ENCODE results near the gene RPGRIP1. TPM values are rescaled to one million over a fixed set of nuclear protein-coding genes. Genes with fewer than 3 reads are reported as not detected.
A peak's percentile ranks its signal among the peaks of the same experiment; 100 is the strongest.
"Not testable (repeated sequence)": the region's sequence is repeated elsewhere in the genome, so short reads cannot be mapped to it uniquely, and the experiment has no call there.

Gene RPGRIP1
- total RNA-seq, 3 donors from 2014 or later: 0.33 to 10.4 (median 0.48) TPM

DNA sequence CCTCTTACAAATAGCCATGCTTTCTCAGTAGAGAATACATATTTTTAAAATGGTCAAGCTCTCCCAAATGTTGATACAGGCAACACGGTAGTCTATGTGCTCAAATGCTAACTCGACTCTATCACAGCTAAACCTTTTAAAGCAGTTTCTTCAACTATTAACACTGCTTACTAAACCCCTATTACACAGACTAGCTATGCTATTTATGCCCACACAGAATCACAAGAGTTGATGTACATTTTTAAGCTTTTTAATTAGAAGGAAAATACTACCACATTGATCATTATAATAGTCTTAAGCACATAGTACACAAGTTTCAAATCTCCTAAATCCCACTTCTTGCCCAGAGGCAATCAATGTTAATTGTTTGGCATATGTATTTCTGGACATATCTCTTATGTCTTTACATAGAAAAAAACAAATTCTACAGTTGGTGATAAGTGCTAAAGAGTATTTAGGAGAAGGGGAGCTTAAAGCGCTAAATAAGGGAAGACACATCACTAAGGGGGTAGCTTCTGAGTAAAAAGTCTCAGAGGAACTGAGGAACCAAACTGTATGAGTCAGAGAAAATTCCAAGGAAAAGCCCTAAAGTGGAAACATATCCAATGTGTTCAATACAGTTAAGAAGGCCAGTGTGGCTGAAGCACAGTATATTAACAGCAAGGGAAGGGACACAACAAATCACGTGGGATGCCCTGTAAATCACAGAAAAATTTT lies 24.3 kb upstream of the RPGRIP1 start:
- no peaks in the 10 kb centered on the region for H3K36me3 ChIP-seq

GRCh38 chr14:21256102-21256447 lies 23.8 kb upstream of the RPGRIP1 start:
- peak overlapping the region in 1 of 3 donors; percentile 10 for H3K4me3 ChIP-seq
- peaks cover 0 to 11% of the 10 kb centered on the region in 2 donors for H3K4me1 ChIP-seq
- H3K27ac ChIP-seq: peak overlapping the region in 1 of 2 donors; percentile 41
- H3K27me3 ChIP-seq; intact Hi-C loops (cut with DNase I; ENCODE audit: low total_unique reads); DNase-seq (ENCODE audit: low spot score in 2 of 2); H3K9me3 ChIP-seq; H3K36me3 ChIP-seq: not testable (repeated sequence)

More for the DNA sequence above, 24.3 kb upstream of the RPGRIP1 start:
- H3K27me3 ChIP-seq: no peaks in the 10 kb centered on the region
- no peak for DNase-seq (ENCODE audit: low spot score in 2 of 2)
- intact Hi-C loops (cut with DNase I; ENCODE audit: low total_unique reads): no loop called here
- H3K9me3 ChIP-seq: no peaks in the 10 kb centered on the region
- no peak for TF ChIP-seq POLR2AphosphoS5 (IDR thresholded peaks at IDR 0.05)
- no peak for TF ChIP-seq POLR2A (IDR thresholded peaks at IDR 0.05)
- TF ChIP-seq, protein P1, sequence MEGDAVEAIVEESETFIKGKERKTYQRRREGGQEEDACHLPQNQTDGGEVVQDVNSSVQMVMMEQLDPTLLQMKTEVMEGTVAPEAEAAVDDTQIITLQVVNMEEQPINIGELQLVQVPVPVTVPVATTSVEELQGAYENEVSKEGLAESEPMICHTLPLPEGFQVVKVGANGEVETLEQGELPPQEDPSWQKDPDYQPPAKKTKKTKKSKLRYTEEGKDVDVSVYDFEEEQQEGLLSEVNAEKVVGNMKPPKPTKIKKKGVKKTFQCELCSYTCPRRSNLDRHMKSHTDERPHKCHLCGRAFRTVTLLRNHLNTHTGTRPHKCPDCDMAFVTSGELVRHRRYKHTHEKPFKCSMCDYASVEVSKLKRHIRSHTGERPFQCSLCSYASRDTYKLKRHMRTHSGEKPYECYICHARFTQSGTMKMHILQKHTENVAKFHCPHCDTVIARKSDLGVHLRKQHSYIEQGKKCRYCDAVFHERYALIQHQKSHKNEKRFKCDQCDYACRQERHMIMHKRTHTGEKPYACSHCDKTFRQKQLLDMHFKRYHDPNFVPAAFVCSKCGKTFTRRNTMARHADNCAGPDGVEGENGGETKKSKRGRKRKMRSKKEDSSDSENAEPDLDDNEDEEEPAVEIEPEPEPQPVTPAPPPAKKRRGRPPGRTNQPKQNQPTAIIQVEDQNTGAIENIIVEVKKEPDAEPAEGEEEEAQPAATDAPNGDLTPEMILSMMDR (IDR thresholded peaks at IDR 0.05): no peak
- H3K27ac ChIP-seq: peak overlapping the region in 1 of 2 donors; percentile 41
- H3K4me3 ChIP-seq: peak overlapping the region in 1 of 3 donors; percentile 10
- H3K4me1 ChIP-seq: peaks cover 0 to 11% of the 10 kb centered on the region in 2 donors

DNA sequence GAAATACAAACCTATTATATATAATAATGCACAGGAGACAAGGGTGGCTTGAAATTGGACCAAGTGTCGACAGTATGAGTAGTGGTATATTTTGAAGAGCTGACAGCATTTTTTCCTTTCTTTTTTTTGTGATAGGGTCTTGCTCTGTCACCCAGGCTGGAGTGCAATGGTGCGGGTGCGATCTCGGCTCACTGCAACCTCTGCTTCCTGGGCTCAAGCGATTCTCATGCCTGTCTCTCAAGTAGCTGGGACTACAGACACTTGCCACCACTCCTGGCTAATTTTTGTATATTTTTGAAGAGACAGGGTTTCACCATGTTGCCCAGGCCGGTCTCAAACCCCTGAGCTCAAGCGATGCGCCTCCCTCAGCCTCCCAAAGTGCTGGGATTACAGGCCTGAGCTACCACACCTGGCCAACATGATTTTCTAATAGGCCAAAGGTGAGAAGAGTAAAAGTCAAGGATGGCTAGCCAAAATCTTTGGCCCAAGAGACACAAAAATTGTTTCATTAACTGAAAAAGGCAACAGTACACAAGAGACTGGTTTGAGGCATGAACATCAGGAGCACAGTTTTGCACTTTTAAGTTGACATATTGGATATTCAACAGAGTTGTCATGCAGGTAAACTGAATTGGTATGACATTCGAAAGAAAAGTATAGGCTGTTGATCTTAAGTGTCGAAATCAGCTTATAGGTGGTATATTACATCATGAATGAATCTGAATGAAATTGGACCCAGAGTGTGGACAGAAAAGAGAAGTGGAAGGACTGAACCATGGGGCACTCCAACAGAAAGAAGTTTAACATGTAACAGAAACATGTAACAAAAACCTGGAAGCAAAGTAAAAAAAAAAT lies 23.1 kb upstream of the RPGRIP1 start:
- no peak for DNase-seq (ENCODE audit: low spot score in 2 of 2)
- no peaks in the 10 kb centered on the region for H3K9me3 ChIP-seq
- no peak for TF ChIP-seq POLR2A (IDR thresholded peaks at IDR 0.05)
- TF ChIP-seq, protein P1 (IDR thresholded peaks at IDR 0.05): no peak
- TF ChIP-seq POLR2AphosphoS5 (IDR thresholded peaks at IDR 0.05): no peak
- H3K4me3 ChIP-seq: no peak overlapping the region
- peaks cover under 1 to 11% of the 10 kb centered on the region in 2 donors for H3K4me1 ChIP-seq
- no peaks in the 10 kb centered on the region for H3K36me3 ChIP-seq
- H3K27me3 ChIP-seq: no peaks in the 10 kb centered on the region
- intact Hi-C loops (cut with DNase I; ENCODE audit: low total_unique reads): no loop called here
- peak overlapping the region in 1 of 2 donors; percentile 41 for H3K27ac ChIP-seq

GRCh38 chr14:21257394-21257909 lies 22.4 kb upstream of the RPGRIP1 start:
- Histone ChIP-seq H3K9me3 (no peaks in the 10 kb centered on the region), H3K4me1 (peaks cover 3 to 15% of the 10 kb centered on the region in 2 donors), H3K27me3 (no peaks in the 10 kb centered on the region), H3K4me3 (peak overlapping the region in 1 of 3 donors; percentile 37), H3K36me3 (no peaks in the 10 kb centered on the region), H3K27ac (no peak overlapping the region)
- no peak for TF ChIP-seq POLR2AphosphoS5 (IDR thresholded peaks at IDR 0.05)
- TF ChIP-seq, protein P1 (IDR thresholded peaks at IDR 0.05): no peak
- TF ChIP-seq POLR2A (IDR thresholded peaks at IDR 0.05): no peak
- no peak for DNase-seq (ENCODE audit: low spot score in 2 of 2)
- intact Hi-C loops (cut with DNase I; ENCODE audit: low total_unique reads): no loop called here

DNA sequence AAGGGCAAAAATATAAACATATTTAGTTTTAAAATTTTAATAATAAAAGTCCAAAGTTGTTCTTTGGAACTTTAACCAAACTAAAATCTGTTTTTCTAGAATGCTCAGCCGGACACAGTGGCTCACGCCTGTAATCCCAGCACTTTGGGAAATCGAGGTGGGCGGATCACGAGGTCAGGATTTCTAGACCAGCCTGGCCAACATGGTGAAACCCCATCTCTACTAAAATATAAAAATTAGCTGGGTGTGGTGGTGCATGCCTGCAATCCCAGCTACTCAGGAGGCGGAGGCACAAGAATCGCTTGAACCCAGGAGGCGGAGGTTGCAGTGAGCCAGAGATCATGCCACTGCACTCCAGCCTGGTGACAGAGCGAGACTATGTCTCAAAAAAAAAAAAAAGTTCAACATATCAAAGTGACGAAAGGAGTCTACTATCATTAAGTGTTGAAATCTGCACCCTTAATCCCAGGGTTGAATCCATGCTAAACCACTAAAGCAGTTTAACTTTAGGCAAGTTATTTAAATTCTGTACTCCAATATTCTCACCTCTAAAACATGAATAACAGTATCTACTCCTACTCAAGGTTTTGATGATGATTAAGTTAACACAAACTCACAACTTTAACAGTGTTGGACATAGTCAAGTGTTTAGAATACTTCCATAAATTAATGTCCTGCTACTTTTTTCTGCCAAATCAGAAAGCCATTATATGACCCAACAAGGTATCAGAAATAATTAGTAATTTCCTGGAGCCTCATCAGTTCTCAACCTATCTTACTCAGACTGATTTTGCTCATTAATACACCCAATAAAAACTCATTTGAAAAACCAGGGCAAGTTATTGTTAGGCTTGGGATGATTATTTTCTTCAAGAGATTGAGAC lies 21.6 kb upstream of the RPGRIP1 start:
- no peaks in the 10 kb centered on the region for H3K36me3 ChIP-seq
- no peaks in the 10 kb centered on the region for H3K9me3 ChIP-seq
- H3K4me1 ChIP-seq: peaks cover 3 to 17% of the 10 kb centered on the region in 2 donors
- H3K27me3 ChIP-seq: no peaks in the 10 kb centered on the region
- no peak overlapping the region for H3K4me3 ChIP-seq
- intact Hi-C loops (cut with DNase I; ENCODE audit: low total_unique reads): no loop called here
- no peak for TF ChIP-seq POLR2A (IDR thresholded peaks at IDR 0.05)
- TF ChIP-seq, protein P1 (IDR thresholded peaks at IDR 0.05): no peak
- TF ChIP-seq POLR2AphosphoS5 (IDR thresholded peaks at IDR 0.05): no peak
- no peak for DNase-seq (ENCODE audit: low spot score in 2 of 2)
- no peak overlapping the region for H3K27ac ChIP-seq

All from breast epithelium (tissue), 4 donors.